PC-3 (cell line): ENCODE measurements around the gene CDK2AP2. TPM values are rescaled to one million over a fixed set of nuclear protein-coding genes. Genes with fewer than 3 reads are reported as not detected.

Experiments used
- ATAC-seq: fragments of 200-7000 bp; cut with Tn5 transposase; 2 replicates; pipeline ENCODE4 v1.9.1; 2020; ENCODE audit warnings: mild to moderate bottlenecking, moderate library complexity
- BruUV-seq: library from RNA; stranded (reverse); fragments of 400-500 nt; replicated peaks from 2 replicates; lab custom pipeline; 2021; lab: Mats Ljungman, UMichigan
- CTCF ChIA-PET: fragments of 300-600 bp; sonication (Branson Sonifier 250); formaldehyde crosslinking; loops from one replicate; lab custom pipeline; 2022; ENCODE audit warnings: antibody characterized with exemption; lab: Charles Lee
- POLR2A ChIA-PET: fragments of 300-600 bp; sonication (Branson Sonifier 250); formaldehyde crosslinking; loops from one replicate; lab custom pipeline; 2022; ENCODE audit warnings: antibody characterized with exemption; ENCODE audit not compliant: unreplicated experiment; lab: Charles Lee
- DNase-seq: peaks from one replicate; pipeline ENCODE4 v3.0.0-alpha.2; 2015
- H2AFZ ChIP-seq: fragments of 300-600 bp; sonication (generic); 2 replicates; pipeline ENCODE4 v1.6.0; 2016; ENCODE audit warnings: antibody characterized with exemption, low read length
- H3F3A ChIP-seq: fragments of 300-600 bp; sonication (generic); one replicate; pipeline ENCODE4 v1.6.0; 2017; ENCODE audit warnings: antibody characterized with exemption, low read length, control low read depth, mild to moderate bottlenecking; ENCODE audit not compliant: unreplicated experiment
- H3K27ac ChIP-seq: fragments of 300-600 bp; sonication (generic); 2 replicates; pipeline ENCODE4 v1.5.1; 2016; ENCODE audit warnings: mild to moderate bottlenecking, low read length
- H3K27me3 ChIP-seq: fragments of 300-600 bp; sonication (generic); 2 replicates; pipeline ENCODE4 v1.6.1; 2016; ENCODE audit warnings: low read length, mixed read lengths
- H3K36me3 ChIP-seq: fragments of 300-600 bp; sonication (generic); 2 replicates; pipeline ENCODE4 v1.6.1; 2016; ENCODE audit warnings: low read depth, mixed run types, low read length, mixed read lengths
- H3K4me1 ChIP-seq: fragments of 300-600 bp; sonication (generic); 2 replicates; pipeline ENCODE4 v1.5.1; 2016; ENCODE audit warnings: low read length; ENCODE audit not compliant: insufficient read depth
- H3K4me2 ChIP-seq: fragments of 300-600 bp; sonication (generic); 2 replicates; pipeline ENCODE4 v1.6.0; 2016; ENCODE audit warnings: low read length
- H3K4me3 ChIP-seq: fragments of 300-600 bp; sonication (generic); 2 replicates; pipeline ENCODE4 v1.5.1; 2016; ENCODE audit warnings: mild to moderate bottlenecking, low read length, mixed read lengths
- H3K79me2 ChIP-seq: fragments of 300-600 bp; sonication (generic); 2 replicates; pipeline ENCODE4 v1.6.1; 2017; ENCODE audit warnings: low read length, mixed read lengths
- H3K9ac ChIP-seq: fragments of 300-600 bp; sonication (generic); 2 replicates; pipeline ENCODE4 v1.6.0; 2016; ENCODE audit warnings: mild to moderate bottlenecking, low read length
- H3K9me2 ChIP-seq: fragments of 300-600 bp; sonication (generic); replicated peaks from 2 replicates; pipeline ENCODE4 v1.6.1; 2016; ENCODE audit warnings: mixed run types, low read length, mixed read lengths
- H3K9me3 ChIP-seq: fragments of 300-600 bp; sonication (generic); 2 replicates; pipeline ENCODE4 v1.6.1; 2016; ENCODE audit warnings: low read length, mixed read lengths
- H4K20me1 ChIP-seq: fragments of 300-600 bp; sonication (generic); 2 replicates; pipeline ENCODE4 v1.6.1; 2016; ENCODE audit warnings: low read length, mixed read lengths
- CTCF ChIP-seq: fragments of 300-600 bp; sonication (generic); conservative IDR thresholded peaks from 2 replicates; pipeline ENCODE4 v1.5.1; 2017; ENCODE audit warnings: antibody characterized with exemption, low read depth, mild to moderate bottlenecking, low read length
- EZH2 ChIP-seq: fragments of 300-600 bp; sonication (generic); IDR thresholded peaks from one replicate; pipeline ENCODE4 v1.6.1; 2017; ENCODE audit warnings: antibody characterized with exemption, mild to moderate bottlenecking, low read length; ENCODE audit not compliant: unreplicated experiment
- EZH2phosphoT487 ChIP-seq: fragments of 300-600 bp; sonication (generic); IDR thresholded peaks from 2 replicates; pipeline ENCODE4 v1.6.1; 2018; ENCODE audit warnings: mild to moderate bottlenecking, antibody characterized with exemption, low read length, borderline replicate concordance
- intact Hi-C: fragments of 100-400 bp; cut with micrococcal nuclease; formaldehyde crosslinking; loops from 2 replicates; pipeline ENCODE4 v1.9.0; 2023
- total RNA-seq: library from RNA; depleted of rRNA; stranded (reverse); fragments of >200 nt; gene quantifications from 2 replicates; pipeline ENCODE4 v1.2.3, GENCODE V29; 2014

The CDK2AP2 gene
- total RNA-seq, 1 experiment from 2014 or later: 87.4 TPM

- H3K27me3 ChIP-seq: no peaks in the 10 kb centered on the region
- ATAC-seq (no peak), DNase-seq (no peak)
- H3F3A ChIP-seq: peaks cover 4% of the 10 kb centered on the region
- peaks cover 24% of the 10 kb centered on the region for H3K79me2 ChIP-seq
- intact Hi-C loops: loop anchor here (1.0 to 5.0 kb wide), 2 partner anchors 39 to 42 kb away; partner anchors contain the start of genes CDK2AP2 and RPS6KB2
- peaks cover 28% of the 10 kb centered on the region for H3K4me1 ChIP-seq
- no peaks in the 10 kb centered on the region for H3K9me2 ChIP-seq
- no peak overlapping the region; the same call in 1 of the 2 replicates for H3K27ac ChIP-seq
- no peaks in the 10 kb centered on the region for H3K9me3 ChIP-seq
- H4K20me1 ChIP-seq: no peaks in the 10 kb centered on the region
- POLR2A ChIA-PET: no interaction called here
- peak overlapping the region; percentile 83 for H2AFZ ChIP-seq
- peak overlapping the region; percentile 67 for H3K9ac ChIP-seq
- peak overlapping the region; percentile 85 for H3K4me3 ChIP-seq
- peak overlapping the region; percentile 86 for H3K4me2 ChIP-seq
- H3K36me3 ChIP-seq: no peaks in the 10 kb centered on the region
- CTCF ChIA-PET: interaction anchor here (2.0 kb wide), 1 partner anchor 68 kb away, joined by 15 read pairs; the partner anchor contains the start of gene PPP1CA
- no peak for TF ChIP-seq EZH2phosphoT487
- 0 out of 2 replicates have a peak, but pooled peaks have one; percentile 9 for TF ChIP-seq CTCF
- BruUV-seq: TSS peak; percentile 59
Observed at GRCh38 chr11:67469508-67469811, 38.5 kb downstream of the CDK2AP2 start.

- Histone ChIP-seq H3F3A (peaks cover 8% of the 10 kb centered on the region), H3K4me3 (peak within 1 kb of the TSS; percentile 85), H3K4me2 (peak within 1 kb of the TSS; percentile 99), H3K9me2 (no peaks in the 10 kb centered on the region), H3K9ac (peak within 1 kb of the TSS; percentile 98), H2AFZ (peak within 1 kb of the TSS; percentile 83), H4K20me1 (no peaks in the 10 kb centered on the region), H3K36me3 (no peaks in the 10 kb centered on the region), H3K79me2 (peaks cover 24% of the 10 kb centered on the region), H3K4me1 (peaks cover 33% of the 10 kb centered on the region), H3K9me3 (no peaks in the 10 kb centered on the region), H3K27me3 (no peaks in the 10 kb centered on the region), H3K27ac (peak within 1 kb of the TSS; percentile 90)
- DNase-seq: peak; percentile 92
- intact Hi-C loops: loop anchor here (1.0 to 5.0 kb wide), 3 partner anchors 39 to 68 kb away; partner anchors contain the start of genes CDK2AP2, PPP1CA and RPS6KB2
- ATAC-seq: peak; percentile 65
- CTCF ChIA-PET: interaction anchor here (0.7 to 2.0 kb wide), 2 partner anchors 67 to 118 kb away, joined by 3 to 15 read pairs; partner anchors contain the start of gene PPP1CA
- POLR2A ChIA-PET: no interaction called here
- peak; percentile 65 for TF ChIP-seq CTCF
- TF ChIP-seq EZH2phosphoT487: no peak
- no peak for TF ChIP-seq EZH2
- no TSS peak for BruUV-seq
Observed at GRCh38 chr11:67468759-67469507, 39.0 kb downstream of the CDK2AP2 start, which contains the start of gene TMEM134. TSS of gene TMEM134 (minus strand) at chr11:67469251. CDS start at chr11:67469192, 59 bp downstream.
